ENCODE data around the gene POC1A. TPM values are rescaled to one million over a fixed set of nuclear protein-coding genes. Genes with fewer than 3 reads are reported as not detected.

The POC1A gene
- total and polyA plus RNA-seq, 10 of the 15 experiments (the other 5 are each of a cell fraction or from before 2014, with no cell fraction given) = 8.5 to 49.8 (median 23.5) TPM

DNA sequence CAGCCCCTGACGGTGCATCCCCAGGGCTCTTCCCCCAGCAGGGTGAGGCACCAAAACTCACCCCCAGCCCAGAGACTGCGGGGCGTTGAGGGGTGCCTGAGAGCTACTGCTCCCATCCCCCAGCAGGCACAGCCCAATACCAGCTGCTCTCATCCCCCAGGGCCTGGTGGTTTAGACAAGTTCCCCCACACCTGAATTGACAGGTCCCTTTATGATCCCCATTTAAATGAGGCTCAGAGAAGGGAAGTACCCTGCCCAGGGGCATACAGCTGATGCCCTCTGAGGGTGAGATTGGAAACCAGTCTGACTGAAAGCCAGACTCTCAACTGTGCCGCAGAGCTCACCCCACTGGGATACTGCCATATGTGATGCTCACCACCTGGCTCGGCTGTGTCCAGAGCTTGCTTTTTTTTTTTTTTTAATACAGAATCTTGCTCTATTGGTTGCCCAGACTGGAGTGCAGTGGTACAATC, 118.0 kb downstream of the POC1A start (continued):
- no peak; a peak in 1 of 4 replicates for TF ChIP-seq EP300 (IDR thresholded peaks at IDR 0.05; ENCODE audit: borderline replicate concordance in 1 of 2, control insufficient read depth in 1 of 2, low read depth in 2 of 2, low read length in 2 of 2)
- TF ChIP-seq POLR2A (IDR thresholded peaks at IDR 0.05; ENCODE audit: low read depth, low read length) = no peak
- no peak for TF ChIP-seq STAT1 (conservative IDR thresholded peaks at IDR 0.05)
- no peak for TF ChIP-seq HCFC1 (IDR thresholded peaks at IDR 0.05; ENCODE audit: low read length)
- peak; percentile 89 for TF ChIP-seq MEF2B (IDR thresholded peaks at IDR 0.05; ENCODE audit: partially characterized antibody, poor library complexity, severe bottlenecking)
- no peak for TF ChIP-seq ETV6 (conservative IDR thresholded peaks at IDR 0.05 in 1 of 2, IDR thresholded peaks at IDR 0.05 in 1 of 2; ENCODE audit: borderline replicate concordance in 1 of 2, low read depth in 1 of 2)
- no peak for TF ChIP-seq WRNIP1 (IDR thresholded peaks at IDR 0.05; ENCODE audit: borderline replicate concordance, low read depth, low read length)
- TF ChIP-seq BMI1 (IDR thresholded peaks at IDR 0.05; ENCODE audit: borderline replicate concordance) = no peak
- TF ChIP-seq, protein P1, sequence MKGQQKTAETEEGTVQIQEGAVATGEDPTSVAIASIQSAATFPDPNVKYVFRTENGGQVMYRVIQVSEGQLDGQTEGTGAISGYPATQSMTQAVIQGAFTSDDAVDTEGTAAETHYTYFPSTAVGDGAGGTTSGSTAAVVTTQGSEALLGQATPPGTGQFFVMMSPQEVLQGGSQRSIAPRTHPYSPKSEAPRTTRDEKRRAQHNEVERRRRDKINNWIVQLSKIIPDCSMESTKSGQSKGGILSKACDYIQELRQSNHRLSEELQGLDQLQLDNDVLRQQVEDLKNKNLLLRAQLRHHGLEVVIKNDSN (IDR thresholded peaks at IDR 0.05; ENCODE audit: borderline replicate concordance, extremely low read length, insufficient read depth, low read depth, low read length) = no peak
- peak; percentile 66; the same call in 1 of the 2 replicates for TF ChIP-seq MTA2 (IDR thresholded peaks at IDR 0.05; ENCODE audit: low read depth)
- no peak for TF ChIP-seq RAD21 (IDR thresholded peaks at IDR 0.05; ENCODE audit: insufficient read depth, low read depth, low read length)
- TF ChIP-seq IKZF1 (conservative IDR thresholded peaks at IDR 0.05) = peak; percentile 65
- TF ChIP-seq, protein P2, sequence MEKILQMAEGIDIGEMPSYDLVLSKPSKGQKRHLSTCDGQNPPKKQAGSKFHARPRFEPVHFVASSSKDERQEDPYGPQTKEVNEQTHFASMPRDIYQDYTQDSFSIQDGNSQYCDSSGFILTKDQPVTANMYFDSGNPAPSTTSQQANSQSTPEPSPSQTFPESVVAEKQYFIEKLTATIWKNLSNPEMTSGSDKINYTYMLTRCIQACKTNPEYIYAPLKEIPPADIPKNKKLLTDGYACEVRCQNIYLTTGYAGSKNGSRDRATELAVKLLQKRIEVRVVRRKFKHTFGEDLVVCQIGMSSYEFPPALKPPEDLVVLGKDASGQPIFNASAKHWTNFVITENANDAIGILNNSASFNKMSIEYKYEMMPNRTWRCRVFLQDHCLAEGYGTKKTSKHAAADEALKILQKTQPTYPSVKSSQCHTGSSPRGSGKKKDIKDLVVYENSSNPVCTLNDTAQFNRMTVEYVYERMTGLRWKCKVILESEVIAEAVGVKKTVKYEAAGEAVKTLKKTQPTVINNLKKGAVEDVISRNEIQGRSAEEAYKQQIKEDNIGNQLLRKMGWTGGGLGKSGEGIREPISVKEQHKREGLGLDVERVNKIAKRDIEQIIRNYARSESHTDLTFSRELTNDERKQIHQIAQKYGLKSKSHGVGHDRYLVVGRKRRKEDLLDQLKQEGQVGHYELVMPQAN (conservative IDR thresholded peaks at IDR 0.05) = no peak
- TF ChIP-seq, protein P3, sequence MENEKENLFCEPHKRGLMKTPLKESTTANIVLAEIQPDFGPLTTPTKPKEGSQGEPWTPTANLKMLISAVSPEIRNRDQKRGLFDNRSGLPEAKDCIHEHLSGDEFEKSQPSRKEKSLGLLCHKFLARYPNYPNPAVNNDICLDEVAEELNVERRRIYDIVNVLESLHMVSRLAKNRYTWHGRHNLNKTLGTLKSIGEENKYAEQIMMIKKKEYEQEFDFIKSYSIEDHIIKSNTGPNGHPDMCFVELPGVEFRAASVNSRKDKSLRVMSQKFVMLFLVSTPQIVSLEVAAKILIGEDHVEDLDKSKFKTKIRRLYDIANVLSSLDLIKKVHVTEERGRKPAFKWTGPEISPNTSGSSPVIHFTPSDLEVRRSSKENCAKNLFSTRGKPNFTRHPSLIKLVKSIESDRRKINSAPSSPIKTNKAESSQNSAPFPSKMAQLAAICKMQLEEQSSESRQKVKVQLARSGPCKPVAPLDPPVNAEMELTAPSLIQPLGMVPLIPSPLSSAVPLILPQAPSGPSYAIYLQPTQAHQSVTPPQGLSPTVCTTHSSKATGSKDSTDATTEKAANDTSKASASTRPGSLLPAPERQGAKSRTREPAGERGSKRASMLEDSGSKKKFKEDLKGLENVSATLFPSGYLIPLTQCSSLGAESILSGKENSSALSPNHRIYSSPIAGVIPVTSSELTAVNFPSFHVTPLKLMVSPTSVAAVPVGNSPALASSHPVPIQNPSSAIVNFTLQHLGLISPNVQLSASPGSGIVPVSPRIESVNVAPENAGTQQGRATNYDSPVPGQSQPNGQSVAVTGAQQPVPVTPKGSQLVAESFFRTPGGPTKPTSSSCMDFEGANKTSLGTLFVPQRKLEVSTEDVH (IDR thresholded peaks at IDR 0.05; ENCODE audit: low read depth, partially characterized antibody) = no peak
- TF ChIP-seq PAX5 (IDR thresholded peaks at IDR 0.05; ENCODE audit: borderline replicate concordance, low read depth, low read length) = 0 out of 2 replicates have a peak, but pooled peaks have one; percentile 9
- TF ChIP-seq RELA (IDR thresholded peaks at IDR 0.05; ENCODE audit: borderline replicate concordance, partially characterized antibody) = peak; percentile 56
- TF ChIP-seq ATF7 (IDR thresholded peaks at IDR 0.05; ENCODE audit: low read depth) = 0 out of 2 replicates have a peak, but pooled peaks have one; percentile 26
- TF ChIP-seq DPF2 (IDR thresholded peaks at IDR 0.05) = no peak; the same call in 1 of the 2 replicates
- TF ChIP-seq, protein P4, sequence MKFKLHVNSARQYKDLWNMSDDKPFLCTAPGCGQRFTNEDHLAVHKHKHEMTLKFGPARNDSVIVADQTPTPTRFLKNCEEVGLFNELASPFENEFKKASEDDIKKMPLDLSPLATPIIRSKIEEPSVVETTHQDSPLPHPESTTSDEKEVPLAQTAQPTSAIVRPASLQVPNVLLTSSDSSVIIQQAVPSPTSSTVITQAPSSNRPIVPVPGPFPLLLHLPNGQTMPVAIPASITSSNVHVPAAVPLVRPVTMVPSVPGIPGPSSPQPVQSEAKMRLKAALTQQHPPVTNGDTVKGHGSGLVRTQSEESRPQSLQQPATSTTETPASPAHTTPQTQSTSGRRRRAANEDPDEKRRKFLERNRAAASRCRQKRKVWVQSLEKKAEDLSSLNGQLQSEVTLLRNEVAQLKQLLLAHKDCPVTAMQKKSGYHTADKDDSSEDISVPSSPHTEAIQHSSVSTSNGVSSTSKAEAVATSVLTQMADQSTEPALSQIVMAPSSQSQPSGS (IDR thresholded peaks at IDR 0.05; ENCODE audit: low read length) = no peak
- no peak for TF ChIP-seq CHD1 (IDR thresholded peaks at IDR 0.05; ENCODE audit: low read depth, low read length)
- peak; percentile 8 to 56; a peak in 2 of 4 replicates for TF ChIP-seq BHLHE40 (IDR thresholded peaks at IDR 0.05; ENCODE audit: borderline replicate concordance in 1 of 2, low read depth in 2 of 2, low read length in 1 of 2)

Data from GM12878 (cell line).